Neural cell (in vitro differentiated cells): ENCODE results near the gene SLC22A23. TPM values are rescaled to one million over a fixed set of nuclear protein-coding genes. Genes with fewer than 3 reads are reported as not detected.

ENCODE experiments used
- H2AFZ ChIP-seq: fragments of 200-600, 300-800 bp; sonication (generic), shearing (Covaris generic); 2 replicates; pipeline ENCODE4 v1.6.0; 2014; ENCODE audit warnings: low read depth, mild to moderate bottlenecking, antibody characterized with exemption, low read length, moderate library complexity
- H3F3A ChIP-seq: fragments of 200-600 bp; shearing (Covaris generic); 2 replicates; pipeline ENCODE4 v1.6.1; 2016; ENCODE audit warnings: mild to moderate bottlenecking, moderate library complexity, mixed read lengths, antibody characterized with exemption, low read length; ENCODE audit not compliant: insufficient read depth, poor library complexity, severe bottlenecking
- H3K27ac ChIP-seq: fragments of 200-600, 300-800 bp; sonication (generic), shearing (Covaris generic); 2 replicates; pipeline ENCODE4 v1.5.1; 2014; ENCODE audit warnings: mild to moderate bottlenecking, low read length, moderate library complexity
- H3K27me3 ChIP-seq: fragments of 300-800, 200-600 bp; sonication (generic), shearing (Covaris generic); 2 replicates; pipeline ENCODE4 v1.6.0; 2014; ENCODE audit warnings: mild to moderate bottlenecking, low read depth, low read length, moderate library complexity; ENCODE audit not compliant: insufficient read depth
- H3K36me3 ChIP-seq: fragments of 300-800, 200-600 bp; sonication (generic), shearing (Covaris generic); 2 replicates; pipeline ENCODE4 v1.5.1; 2014; ENCODE audit warnings: mild to moderate bottlenecking, antibody characterized with exemption, low read length, moderate library complexity; ENCODE audit not compliant: insufficient read depth
- H3K4me2 ChIP-seq: fragments of 300-800, 200-600 bp; sonication (generic), shearing (Covaris generic); 2 replicates; pipeline ENCODE4 v1.6.0; 2014; ENCODE audit warnings: mild to moderate bottlenecking, low read length
- H3K4me3 ChIP-seq: fragments of 300-800, 200-600 bp; sonication (generic), shearing (Covaris generic); 2 replicates; pipeline ENCODE4 v1.5.1; 2014; ENCODE audit warnings: mild to moderate bottlenecking, low read length, moderate library complexity
- H3K79me2 ChIP-seq: fragments of 200-600 bp; shearing (Covaris generic); replicated peaks from 2 replicates; pipeline ENCODE4 v1.6.0; 2014; ENCODE audit warnings: mild to moderate bottlenecking, low read length, moderate library complexity; ENCODE audit not compliant: insufficient read depth
- H3K9ac ChIP-seq: fragments of 300-800, 200-600 bp; sonication (generic), shearing (Covaris generic); 2 replicates; pipeline ENCODE4 v1.6.1; 2016; ENCODE audit warnings: mild to moderate bottlenecking, low read length, mixed read lengths
- H3K9me2 ChIP-seq: fragments of 200-600 bp; shearing (Covaris generic); 2 replicates; pipeline ENCODE4 v1.6.1; 2016; ENCODE audit warnings: mild to moderate bottlenecking, low read length, mixed read lengths; ENCODE audit not compliant: insufficient read depth
- H3K9me3 ChIP-seq: fragments of 200-600, 300-800 bp; sonication (generic), shearing (Covaris generic); 2 replicates; pipeline ENCODE4 v1.6.1; 2016; ENCODE audit warnings: mild to moderate bottlenecking, mixed run types, low read length, moderate library complexity, mixed read lengths
- H4K20me1 ChIP-seq: fragments of 200-600 bp; shearing (Covaris generic); 2 replicates; pipeline ENCODE4 v1.6.1; 2016; ENCODE audit warnings: mild to moderate bottlenecking, mixed run types; ENCODE audit not compliant: insufficient read depth
- EP300 ChIP-seq: fragments of 450-650 bp; conservative IDR thresholded peaks from 2 replicates; pipeline ENCODE4 v1.6.1; 2014; ENCODE audit warnings: antibody characterized with exemption, mild to moderate bottlenecking, moderate library complexity; ENCODE audit not compliant: poor library complexity, severe bottlenecking
- EZH2 ChIP-seq: fragments of 200-600, 300-800 bp; shearing (Covaris generic), sonication (generic); IDR thresholded peaks from 2 replicates; pipeline ENCODE4 v1.6.1; 2014; ENCODE audit warnings: antibody characterized with exemption, low read length, borderline replicate concordance, mild to moderate bottlenecking; ENCODE audit not compliant: insufficient read depth, poor library complexity, severe bottlenecking
- MXI1 ChIP-seq: fragments of 450-650 bp; conservative IDR thresholded peaks from 2 replicates; pipeline ENCODE4 v1.6.1; 2014; ENCODE audit warnings: antibody characterized with exemption, mild to moderate bottlenecking; ENCODE audit not compliant: poor library complexity, severe bottlenecking
- POLR2AphosphoS5 ChIP-seq: IDR thresholded peaks from 2 replicates; pipeline ENCODE4 v1.6.1; 2012
- RAD21 ChIP-seq: fragments of 450-650 bp; conservative IDR thresholded peaks from 2 replicates; pipeline ENCODE4 v1.6.1; 2014; ENCODE audit warnings: antibody characterized with exemption, mild to moderate bottlenecking, moderate library complexity
- REST ChIP-seq: IDR thresholded peaks from 2 replicates; pipeline ENCODE4 v1.6.1; 2012; ENCODE audit warnings: borderline replicate concordance
- SMC3 ChIP-seq: fragments of 450-650 bp; conservative IDR thresholded peaks from 2 replicates; pipeline ENCODE4 v1.6.1; 2014; ENCODE audit warnings: antibody characterized with exemption, mild to moderate bottlenecking, moderate library complexity; ENCODE audit not compliant: poor library complexity
- TAF1 ChIP-seq: IDR thresholded peaks from 2 replicates; pipeline ENCODE4 v1.6.1; 2012; ENCODE audit warnings: low read depth
- polyA plus RNA-seq: library from polyadenylated mRNA; depleted of rRNA; stranded (reverse); fragments of >200 nt; gene quantifications from 2 replicates; pipeline ENCODE4 v1.2.3, GENCODE V29; 2014
- TF ChIP-seq, protein P1 (sequence below): fragments of 450-650 bp; IDR thresholded peaks from 2 replicates; pipeline ENCODE4 v1.5.1; 2014; ENCODE audit warnings: antibody characterized with exemption, mild to moderate bottlenecking, moderate library complexity; ENCODE audit not compliant: poor library complexity, severe bottlenecking

The SLC22A23 gene
- polyA plus RNA-seq, 1 donor from 2014 or later, result 8.8 TPM

GRCh38 chr6:3473773-3474172 is 16.9 kb upstream of the SLC22A23 start:
- TF ChIP-seq RAD21 (no peak), TAF1 (no peak), MXI1 (no peak), EP300 (no peak), SMC3 (no peak), EZH2 (no peak), POLR2AphosphoS5 (no peak), REST (no peak)
- TF ChIP-seq, protein P1, sequence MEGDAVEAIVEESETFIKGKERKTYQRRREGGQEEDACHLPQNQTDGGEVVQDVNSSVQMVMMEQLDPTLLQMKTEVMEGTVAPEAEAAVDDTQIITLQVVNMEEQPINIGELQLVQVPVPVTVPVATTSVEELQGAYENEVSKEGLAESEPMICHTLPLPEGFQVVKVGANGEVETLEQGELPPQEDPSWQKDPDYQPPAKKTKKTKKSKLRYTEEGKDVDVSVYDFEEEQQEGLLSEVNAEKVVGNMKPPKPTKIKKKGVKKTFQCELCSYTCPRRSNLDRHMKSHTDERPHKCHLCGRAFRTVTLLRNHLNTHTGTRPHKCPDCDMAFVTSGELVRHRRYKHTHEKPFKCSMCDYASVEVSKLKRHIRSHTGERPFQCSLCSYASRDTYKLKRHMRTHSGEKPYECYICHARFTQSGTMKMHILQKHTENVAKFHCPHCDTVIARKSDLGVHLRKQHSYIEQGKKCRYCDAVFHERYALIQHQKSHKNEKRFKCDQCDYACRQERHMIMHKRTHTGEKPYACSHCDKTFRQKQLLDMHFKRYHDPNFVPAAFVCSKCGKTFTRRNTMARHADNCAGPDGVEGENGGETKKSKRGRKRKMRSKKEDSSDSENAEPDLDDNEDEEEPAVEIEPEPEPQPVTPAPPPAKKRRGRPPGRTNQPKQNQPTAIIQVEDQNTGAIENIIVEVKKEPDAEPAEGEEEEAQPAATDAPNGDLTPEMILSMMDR, result no peak
- Histone ChIP-seq H3K27ac (no peak overlapping the region), H2AFZ (no peak overlapping the region), H4K20me1 (no peaks in the 10 kb centered on the region), H3K4me2 (no peak overlapping the region), H3K79me2 (no peaks in the 10 kb centered on the region), H3K9ac (no peak overlapping the region), H3K4me3 (no peak overlapping the region), H3K36me3 (no peaks in the 10 kb centered on the region), H3F3A (no peaks in the 10 kb centered on the region), H3K27me3 (no peaks in the 10 kb centered on the region), H3K9me2 (no peaks in the 10 kb centered on the region), H3K9me3 (no peaks in the 10 kb centered on the region)

- Histone ChIP-seq H3K4me2 (no peak overlapping the region), H3K27ac (no peak overlapping the region), H3K4me3 (no peak overlapping the region), H3K9me3 (no peaks in the 10 kb centered on the region), H3K9me2 (no peaks in the 10 kb centered on the region), H3F3A (no peaks in the 10 kb centered on the region), H2AFZ (no peak overlapping the region), H3K27me3 (no peaks in the 10 kb centered on the region), H3K9ac (no peak overlapping the region), H3K79me2 (no peaks in the 10 kb centered on the region), H3K36me3 (no peaks in the 10 kb centered on the region), H4K20me1 (no peaks in the 10 kb centered on the region)
- TF ChIP-seq EP300 (no peak), REST (no peak), TAF1 (no peak), RAD21 (no peak), EZH2 (no peak), MXI1 (no peak), POLR2AphosphoS5 (no peak), SMC3 (no peak)
- TF ChIP-seq, protein P1, result no peak
Measured at GRCh38 chr6:3471711-3472110, 14.9 kb upstream of the SLC22A23 start.
